HG02973 (cell line): ENCODE measurements around the gene VWA2.

ENCODE experiments used
- ATAC-seq: cut with Tn5 transposase; IDR thresholded peaks from one replicate; pipeline ENCODE4 v1.9.1; 2021; ENCODE audit warnings: moderate library complexity; ENCODE audit not compliant: unreplicated experiment

VWA2 gene

GRCh38 chr10:114293075-114293474 lies 54.0 kb downstream of the VWA2 start:
- no peak for ATAC-seq

DNA sequence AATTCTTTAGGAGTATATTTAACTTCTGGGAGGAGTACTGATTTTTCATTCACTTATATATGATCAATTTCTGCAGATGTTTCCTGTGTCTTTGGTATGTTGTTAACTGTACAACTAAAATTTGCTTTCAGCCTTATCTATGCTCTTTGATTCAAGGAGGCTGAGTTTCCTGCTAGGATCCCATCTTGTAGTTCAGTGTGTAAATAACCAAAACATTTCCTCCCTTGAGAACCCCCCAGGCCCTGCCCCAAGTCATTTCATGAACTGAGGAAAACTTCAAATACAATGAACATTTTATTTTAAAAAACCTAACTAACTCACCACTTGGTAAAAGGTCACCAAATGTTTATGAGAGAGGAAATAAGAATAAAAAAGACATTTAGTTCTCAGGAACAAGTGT lies 55.5 kb downstream of the VWA2 start:
- ATAC-seq, result no peak

GRCh38 chr10:114295393-114295792 lies 56.3 kb downstream of the VWA2 start:
- no peak for ATAC-seq

- ATAC-seq, result no peak
These were observed 58.2 kb downstream of the VWA2 start for GRCh38 chr10:114297136-114297705.

GRCh38 chr10:114300036-114300645 lies 61.1 kb downstream of the VWA2 start:
- ATAC-seq, result no peak

DNA sequence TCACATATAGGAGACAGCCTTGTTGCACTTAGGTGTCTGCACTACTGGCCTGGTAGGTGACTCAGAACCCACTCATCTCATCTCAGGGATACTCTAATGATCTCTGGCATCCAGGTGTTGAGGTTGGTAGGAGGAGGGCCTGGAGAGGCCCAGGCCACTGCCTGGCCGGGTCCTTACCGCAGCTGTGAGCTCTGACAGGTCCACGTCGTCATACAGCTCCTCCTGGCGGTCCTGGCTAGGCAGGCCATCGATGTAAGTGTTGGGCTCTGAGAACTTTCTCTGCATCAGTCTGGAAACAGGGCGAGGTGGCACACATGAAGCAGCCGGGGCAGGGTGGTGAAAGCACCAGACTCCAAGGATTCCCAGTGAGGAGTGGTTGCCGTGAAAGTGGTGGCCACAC lies 62.1 kb downstream of the VWA2 start:
- ATAC-seq, result no peak

- no peak for ATAC-seq
These were observed 63.1 kb downstream of the VWA2 start for GRCh38 chr10:114301951-114302710.

DNA sequence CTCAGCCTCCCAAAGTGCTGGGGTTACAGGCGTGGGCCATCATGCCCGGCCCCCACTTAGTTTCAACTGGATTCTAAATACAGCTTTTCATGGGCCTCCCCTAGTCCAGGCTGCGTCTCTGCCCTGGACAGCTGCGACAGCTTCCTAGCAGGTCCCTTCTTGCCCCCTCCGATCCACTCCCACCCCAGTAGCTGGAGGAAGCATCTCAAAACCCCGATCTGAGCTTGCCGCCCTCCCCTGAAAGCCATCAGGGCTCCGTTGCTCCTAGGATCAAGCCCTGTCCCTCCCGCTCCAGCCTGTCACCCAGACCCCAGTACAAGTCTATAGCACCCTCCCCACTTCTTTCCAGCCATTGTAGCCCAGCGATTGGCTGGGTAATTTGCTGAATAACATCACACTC lies 64.5 kb downstream of the VWA2 start:
- no peak for ATAC-seq

GRCh38 chr10:114304017-114304570 lies 65.0 kb downstream of the VWA2 start:
- peak; percentile 80 for ATAC-seq

DNA sequence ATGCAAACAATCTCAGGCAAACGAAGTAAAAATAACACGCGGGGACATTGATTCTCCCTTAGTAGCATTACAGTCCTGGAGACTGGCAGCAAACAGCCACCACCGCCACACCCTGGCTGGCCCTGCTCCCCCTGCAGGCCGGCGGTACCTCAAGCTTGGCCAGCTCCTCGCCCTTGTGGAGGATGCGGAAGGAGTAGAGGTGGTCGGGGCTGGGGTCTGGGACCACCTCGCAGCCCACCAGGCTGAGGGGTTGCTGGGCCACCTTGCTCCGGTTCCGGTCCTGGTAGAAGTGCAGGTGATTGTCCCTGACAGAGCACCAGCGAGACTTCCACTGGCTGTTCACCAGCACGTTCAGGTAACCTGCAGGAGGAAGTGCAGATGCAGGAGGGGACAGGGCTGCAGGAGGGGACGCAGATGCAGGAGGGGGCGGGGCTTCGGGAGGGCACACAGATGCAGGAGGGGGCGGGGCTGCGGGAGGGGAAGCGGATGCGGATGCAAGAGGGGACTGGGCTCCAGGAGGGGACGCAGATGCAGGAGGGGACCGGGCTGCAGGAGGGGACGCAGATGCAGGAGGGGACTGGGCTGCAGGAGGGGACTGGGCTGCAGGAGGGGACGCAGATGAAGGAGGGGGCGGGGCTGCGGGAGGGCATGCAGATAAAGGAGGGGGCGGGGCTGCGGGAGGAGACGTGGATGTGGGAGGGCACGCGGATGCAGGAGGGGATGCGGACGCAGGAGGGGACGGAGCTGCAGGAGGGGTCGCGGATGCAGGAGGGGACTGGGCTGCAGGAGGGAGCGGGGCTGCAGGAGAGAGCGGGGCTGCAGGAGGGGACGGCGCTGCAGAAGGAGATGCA lies 65.7 kb downstream of the VWA2 start:
- ATAC-seq, result peak; percentile 53

DNA sequence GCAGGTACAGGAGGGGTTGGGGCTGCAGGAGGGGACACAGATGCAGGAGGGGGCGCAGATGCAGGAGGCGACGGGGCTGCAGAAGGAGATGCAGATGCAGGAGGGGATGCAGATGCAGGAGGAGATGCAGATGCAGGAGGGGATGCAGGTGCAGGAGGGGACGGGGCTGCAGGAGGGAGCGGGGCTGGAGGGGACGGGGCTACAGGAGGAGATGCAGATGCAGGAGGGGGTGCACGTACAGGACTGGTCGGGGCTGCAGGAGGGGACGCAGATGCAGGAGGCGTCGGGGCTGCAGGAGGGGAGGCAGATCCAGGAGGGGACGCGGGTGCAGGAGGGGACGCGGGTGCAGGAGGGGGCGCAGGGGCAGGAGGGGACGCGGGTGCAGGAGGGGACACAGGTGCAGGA lies 66.5 kb downstream of the VWA2 start:
- ATAC-seq, result no peak

DNA sequence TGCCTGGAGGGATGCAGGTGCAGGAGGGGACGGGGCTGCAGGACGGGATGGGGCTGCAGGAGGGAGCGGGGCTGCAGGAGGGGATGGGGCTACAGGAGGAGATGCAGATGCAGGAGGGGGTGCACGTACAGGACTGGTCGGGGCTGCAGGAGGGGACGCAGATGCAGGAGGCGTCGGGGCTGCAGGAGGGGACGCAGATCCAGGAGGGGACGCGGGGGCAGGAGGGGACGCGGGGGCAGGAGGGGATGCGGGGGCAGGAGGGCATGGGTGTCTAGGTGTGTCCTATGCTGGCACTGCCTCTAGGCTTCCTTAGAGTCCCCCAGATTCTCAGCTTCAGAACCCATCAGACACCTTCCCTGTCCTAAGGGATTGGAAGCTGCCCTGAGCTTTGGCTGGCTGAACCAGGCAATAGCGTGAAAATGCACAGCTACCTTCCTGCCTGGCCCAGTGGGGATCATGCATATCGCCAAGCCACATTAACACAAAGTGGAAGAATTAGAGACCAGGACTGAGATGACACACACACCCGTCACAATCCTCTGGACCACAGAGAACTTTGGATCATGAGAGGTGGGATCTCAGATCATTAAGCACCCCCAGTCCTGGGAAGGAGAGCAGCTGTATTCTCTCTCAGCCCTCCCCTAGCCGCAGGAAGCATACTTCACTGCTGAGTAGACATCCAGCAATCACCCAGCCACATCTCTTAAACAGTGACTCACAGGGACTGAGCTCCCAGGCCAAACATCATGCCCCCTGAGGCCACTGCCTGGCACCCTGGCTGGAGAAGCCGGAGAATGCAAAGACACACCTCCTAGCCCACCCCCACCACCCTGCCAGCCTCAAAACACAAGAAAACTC lies 67.3 kb downstream of the VWA2 start:
- no peak for ATAC-seq

GRCh38 chr10:114307731-114308130 lies 68.7 kb downstream of the VWA2 start:
- no peak for ATAC-seq

GRCh38 chr10:114308531-114309363 lies 69.7 kb downstream of the VWA2 start:
- no peak for ATAC-seq

GRCh38 chr10:114309364-114309651 lies 70.3 kb downstream of the VWA2 start:
- ATAC-seq, result no peak

- ATAC-seq, result no peak
These were observed 71.3 kb downstream of the VWA2 start for GRCh38 chr10:114310346-114310745.

DNA sequence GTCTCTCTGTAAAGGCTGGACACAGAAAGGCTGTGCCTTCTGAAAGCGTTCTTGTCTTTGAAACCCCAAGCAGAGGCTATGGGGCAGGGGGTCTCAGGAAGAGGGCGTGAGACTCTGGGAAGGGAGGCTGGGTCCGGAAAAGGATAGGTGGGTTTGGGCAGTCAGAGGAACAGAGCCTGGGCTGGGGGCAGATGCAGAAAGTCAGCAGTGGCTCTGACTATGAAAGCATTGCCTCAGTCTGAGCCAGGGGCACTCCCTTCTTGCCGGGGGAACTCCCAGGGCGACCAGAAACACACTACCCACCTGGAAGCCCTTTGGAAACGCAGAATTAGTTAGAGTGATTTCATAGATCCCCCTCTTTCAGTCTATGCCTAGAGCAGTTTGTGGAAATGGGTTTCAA lies 72.0 kb downstream of the VWA2 start:
- no peak for ATAC-seq

DNA sequence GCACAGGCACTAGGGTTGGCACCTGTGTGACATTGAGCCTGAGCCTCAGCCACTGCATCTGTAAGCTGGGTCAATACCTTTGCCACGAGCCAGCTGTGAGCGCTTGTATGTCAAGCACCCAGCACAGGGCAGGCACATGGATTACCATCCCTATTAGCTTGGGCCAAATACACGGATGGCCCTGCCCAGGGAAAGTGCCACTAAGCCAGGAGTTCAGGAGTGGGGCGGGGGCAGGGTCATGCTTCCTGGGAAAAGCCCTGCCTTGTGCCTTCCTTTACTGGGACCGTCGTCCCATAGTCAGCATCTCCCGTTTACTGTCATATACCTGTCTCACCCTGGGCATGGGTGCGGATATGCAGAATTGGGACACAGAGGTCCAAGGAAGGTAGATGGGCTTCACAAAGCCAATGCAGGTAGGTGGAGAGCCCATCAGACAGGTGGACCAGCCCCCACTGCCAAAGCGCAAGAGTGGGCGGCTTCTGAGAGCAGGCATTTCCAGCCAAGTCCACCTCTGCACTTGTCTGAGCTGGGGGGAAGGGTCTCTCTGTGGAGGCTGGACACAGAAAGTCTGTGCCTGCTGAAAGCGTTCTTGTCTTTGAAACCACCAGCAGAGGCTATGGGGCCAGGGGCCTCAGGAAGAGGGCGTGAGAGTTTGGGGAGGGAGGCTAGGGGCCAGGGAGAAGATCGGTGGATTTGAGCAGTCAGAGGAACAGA lies 72.6 kb downstream of the VWA2 start:
- no peak for ATAC-seq

- ATAC-seq, result no peak
These were observed 74.1 kb downstream of the VWA2 start for GRCh38 chr10:114313139-114313538.
